Thoracic aorta (tissue), 2 donors: ENCODE measurements around the gene CYP19A1. TPM values are rescaled to one million over a fixed set of nuclear protein-coding genes. Genes with fewer than 3 reads are reported as not detected.

Experiments
- ATAC-seq: fragments of 150-250 bp; one replicate; pipeline ENCODE4 v1.8.0; 2017; ENCODE audit warnings: low read depth; ENCODE audit not compliant: insufficient number of reproducible peaks, low FRiP score
- DNase-seq: peaks from one replicate; pipeline ENCODE4 v3.0.0-alpha.2; 2020; ENCODE audit warnings: low spot score
- H3K27ac ChIP-seq, 2 donors: fragments of 200-600 bp; sonication (generic); 1 replicate in 1 of 2; 2 replicates in 1 of 2; pipeline ENCODE4 v1.5.1; 2016; ENCODE audit warnings: mild to moderate bottlenecking in 2 of 2, moderate library complexity in 2 of 2
- H3K27me3 ChIP-seq: fragments of 200-600 bp; sonication (generic); replicated peaks from 2 replicates; pipeline ENCODE4 v1.6.0; 2016; ENCODE audit warnings: mild to moderate bottlenecking; ENCODE audit not compliant: insufficient read depth
- H3K36me3 ChIP-seq: fragments of 200-600 bp; sonication (generic); one replicate; pipeline ENCODE4 v1.5.1; 2016
- H3K4me1 ChIP-seq, 2 donors: fragments of 200-600 bp; sonication (generic); 1 replicate in 1 of 2; 2 replicates in 1 of 2; pipeline versions ENCODE4 v1.5.1 to v1.6.0; 2016; ENCODE audit warnings: low read depth in 2 of 2, mild to moderate bottlenecking in 1 of 2; ENCODE audit not compliant: control insufficient read depth in 1 of 2
- H3K4me3 ChIP-seq: fragments of 200-600 bp; sonication (generic); 2 replicates; pipeline ENCODE4 v1.5.1; 2016; ENCODE audit warnings: mild to moderate bottlenecking
- H3K9me3 ChIP-seq: fragments of 200-600 bp; sonication (generic); 2 replicates; pipeline ENCODE4 v1.5.1; 2016
- total RNA-seq, 2 donors: library from RNA; depleted of rRNA; stranded (reverse); fragments of >200 nt; gene quantifications; one replicate each; pipeline versions ENCODE4 v1.1.0 to v1.2.3, GENCODE V29; 2016
- TF ChIP-seq, protein P1 (sequence below): fragments of 200-600 bp; sonication (generic); IDR thresholded peaks from one replicate; pipeline ENCODE4 v1.5.1; 2019; ENCODE audit warnings: antibody characterized with exemption

Gene CYP19A1
- total RNA-seq, 2 donors from 2014 or later, result 0.54 to 3.1 TPM

DNA sequence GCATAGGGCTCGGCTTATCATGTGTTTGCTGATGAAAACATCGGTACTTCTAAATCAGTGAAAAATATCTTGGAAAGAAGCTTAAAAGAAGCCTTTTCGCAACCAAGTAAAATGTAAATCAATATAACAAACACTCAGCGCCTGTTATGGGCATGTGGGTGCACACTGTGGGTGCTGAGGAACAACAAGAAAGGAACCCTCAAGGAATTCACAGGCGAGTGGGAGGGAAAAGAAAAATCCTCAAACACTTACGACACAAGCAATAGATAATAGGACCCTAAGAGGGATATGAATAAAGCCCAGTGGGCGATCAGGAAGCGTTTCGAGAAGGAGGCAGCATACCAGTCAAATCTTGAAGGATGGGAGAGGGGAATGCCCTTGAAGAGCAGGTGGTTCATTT lies 25.0 kb upstream of the CYP19A1 start:
- no peak overlapping the region for H3K4me3 ChIP-seq
- ATAC-seq, result no peak

DNA sequence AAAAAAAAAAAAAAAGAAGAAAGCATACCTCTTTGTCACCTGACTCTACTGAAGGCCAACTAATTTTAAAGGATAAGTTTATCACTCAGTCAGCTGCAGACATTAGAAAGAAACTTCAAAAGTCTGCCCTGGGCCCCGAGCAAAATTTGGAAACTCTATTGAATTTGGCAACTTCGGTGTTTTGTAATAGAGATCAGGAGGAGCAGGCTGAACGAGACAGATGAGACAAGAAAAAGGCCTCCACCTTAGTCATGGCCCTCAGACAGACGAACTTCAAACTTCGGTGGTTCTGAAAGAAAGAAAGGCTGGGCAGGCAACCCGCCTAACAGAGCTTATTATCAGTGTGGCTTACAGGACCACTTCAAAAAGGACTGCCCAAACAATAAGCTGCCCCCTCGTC lies 21.6 kb upstream of the CYP19A1 start:
- ATAC-seq (no peak), DNase-seq (no peak)
- no peak overlapping the region for H3K4me3 ChIP-seq
- no peaks in the 10 kb centered on the region for H3K36me3 ChIP-seq
- H3K9me3 ChIP-seq, result no peaks in the 10 kb centered on the region
- peaks cover 2 to 6% of the 10 kb centered on the region in 2 donors for H3K4me1 ChIP-seq
- TF ChIP-seq, protein P1, sequence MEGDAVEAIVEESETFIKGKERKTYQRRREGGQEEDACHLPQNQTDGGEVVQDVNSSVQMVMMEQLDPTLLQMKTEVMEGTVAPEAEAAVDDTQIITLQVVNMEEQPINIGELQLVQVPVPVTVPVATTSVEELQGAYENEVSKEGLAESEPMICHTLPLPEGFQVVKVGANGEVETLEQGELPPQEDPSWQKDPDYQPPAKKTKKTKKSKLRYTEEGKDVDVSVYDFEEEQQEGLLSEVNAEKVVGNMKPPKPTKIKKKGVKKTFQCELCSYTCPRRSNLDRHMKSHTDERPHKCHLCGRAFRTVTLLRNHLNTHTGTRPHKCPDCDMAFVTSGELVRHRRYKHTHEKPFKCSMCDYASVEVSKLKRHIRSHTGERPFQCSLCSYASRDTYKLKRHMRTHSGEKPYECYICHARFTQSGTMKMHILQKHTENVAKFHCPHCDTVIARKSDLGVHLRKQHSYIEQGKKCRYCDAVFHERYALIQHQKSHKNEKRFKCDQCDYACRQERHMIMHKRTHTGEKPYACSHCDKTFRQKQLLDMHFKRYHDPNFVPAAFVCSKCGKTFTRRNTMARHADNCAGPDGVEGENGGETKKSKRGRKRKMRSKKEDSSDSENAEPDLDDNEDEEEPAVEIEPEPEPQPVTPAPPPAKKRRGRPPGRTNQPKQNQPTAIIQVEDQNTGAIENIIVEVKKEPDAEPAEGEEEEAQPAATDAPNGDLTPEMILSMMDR, result no peak
- H3K27ac ChIP-seq, result no peak overlapping the region
- H3K27me3 ChIP-seq, result no peaks in the 10 kb centered on the region

More for the DNA sequence above, 25.0 kb upstream of the CYP19A1 start:
- TF ChIP-seq, protein P1, result no peak
- Histone ChIP-seq H3K27me3 (no peaks in the 10 kb centered on the region), H3K4me1 (peaks cover 0 to 7% of the 10 kb centered on the region in 2 donors), H3K27ac (no peak overlapping the region), H3K36me3 (no peaks in the 10 kb centered on the region), H3K9me3 (no peaks in the 10 kb centered on the region)
- no peak for DNase-seq

DNA sequence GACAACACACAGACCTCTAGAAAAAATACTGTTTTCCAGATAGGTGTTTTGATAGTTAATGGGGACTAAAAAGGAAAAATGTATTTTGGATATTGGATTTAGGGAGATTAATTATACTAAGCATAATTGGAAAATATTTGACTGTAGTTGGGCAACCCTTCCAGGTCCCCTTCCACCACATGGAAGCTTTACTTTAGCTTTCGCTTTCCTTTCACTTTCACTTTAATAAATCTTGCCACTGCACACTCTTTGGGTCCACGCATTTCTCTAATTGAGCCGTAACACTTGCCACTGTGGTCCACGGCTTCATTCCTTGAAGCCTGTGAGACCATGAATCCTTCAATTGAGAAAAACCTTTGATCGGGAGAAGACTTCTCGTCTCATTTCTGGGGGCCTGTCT lies 18.6 kb upstream of the CYP19A1 start:
- Histone ChIP-seq H3K9me3 (no peaks in the 10 kb centered on the region), H3K4me3 (no peak overlapping the region), H3K27me3 (no peaks in the 10 kb centered on the region), H3K36me3 (no peaks in the 10 kb centered on the region), H3K4me1 (peaks cover 6 to 11% of the 10 kb centered on the region in 2 donors), H3K27ac (no peak overlapping the region)
- ATAC-seq, result no peak
- no peak for DNase-seq
- TF ChIP-seq, protein P1, result no peak

DNA sequence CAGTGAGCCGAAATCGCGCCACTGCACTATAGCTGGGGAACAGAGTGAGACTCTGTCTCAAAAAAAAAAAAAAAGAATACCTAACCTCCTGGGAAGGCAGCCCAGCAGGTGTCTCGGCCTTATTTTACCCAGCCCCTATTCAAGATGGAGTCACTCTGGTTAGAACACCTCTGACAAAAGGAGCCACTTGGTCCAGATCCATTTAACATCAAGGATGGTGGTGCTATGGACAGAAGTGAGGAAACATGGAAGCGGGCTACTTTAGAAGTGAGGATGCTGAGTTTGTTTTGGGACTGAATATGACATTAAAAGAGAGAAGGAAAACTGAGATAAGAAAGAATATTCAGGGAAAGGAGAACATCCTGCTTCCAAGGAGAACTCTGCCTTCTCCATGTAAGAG lies 17.8 kb upstream of the CYP19A1 start:
- H3K9me3 ChIP-seq, result no peaks in the 10 kb centered on the region
- no peaks in the 10 kb centered on the region for H3K27me3 ChIP-seq
- TF ChIP-seq, protein P1, result no peak
- no peak overlapping the region for H3K4me3 ChIP-seq
- no peak overlapping the region for H3K27ac ChIP-seq
- no peak for DNase-seq
- ATAC-seq, result no peak
- peaks cover 6 to 11% of the 10 kb centered on the region in 2 donors for H3K4me1 ChIP-seq
- H3K36me3 ChIP-seq, result no peaks in the 10 kb centered on the region

DNA sequence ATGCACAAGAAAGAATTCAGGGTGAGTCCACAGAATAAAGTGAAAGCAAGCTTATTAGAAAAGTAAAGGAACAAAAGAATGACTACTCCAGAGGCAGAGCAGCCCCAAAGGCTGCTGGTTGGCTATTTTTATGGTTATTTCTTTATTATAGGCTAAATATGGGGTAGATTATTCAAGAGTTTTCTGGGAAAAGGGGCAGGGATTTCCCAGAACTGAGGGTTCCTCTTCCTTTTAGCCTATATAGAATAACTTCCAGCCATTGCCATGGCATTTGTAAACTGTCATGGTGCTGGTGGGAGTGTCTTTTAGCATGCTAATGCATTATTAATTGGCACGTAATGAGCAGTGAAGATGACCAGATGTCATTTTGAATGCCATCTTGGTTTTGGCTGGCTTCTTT lies 16.7 kb upstream of the CYP19A1 start:
- Histone ChIP-seq H3K27me3 (no peaks in the 10 kb centered on the region), H3K36me3 (no peaks in the 10 kb centered on the region), H3K4me3 (no peak overlapping the region), H3K27ac (no peak overlapping the region), H3K9me3 (no peaks in the 10 kb centered on the region), H3K4me1 (peaks cover 8 to 14% of the 10 kb centered on the region in 2 donors)
- TF ChIP-seq, protein P1, result no peak
- DNase-seq (no peak), ATAC-seq (no peak)
